ENCODE results near the gene SCYGR2. TPM values are rescaled to one million over a fixed set of nuclear protein-coding genes. Genes with fewer than 3 reads are reported as not detected.

The SCYGR2 gene
- total RNA-seq, 1 donor from 2014 or later, result not detected

DNA sequence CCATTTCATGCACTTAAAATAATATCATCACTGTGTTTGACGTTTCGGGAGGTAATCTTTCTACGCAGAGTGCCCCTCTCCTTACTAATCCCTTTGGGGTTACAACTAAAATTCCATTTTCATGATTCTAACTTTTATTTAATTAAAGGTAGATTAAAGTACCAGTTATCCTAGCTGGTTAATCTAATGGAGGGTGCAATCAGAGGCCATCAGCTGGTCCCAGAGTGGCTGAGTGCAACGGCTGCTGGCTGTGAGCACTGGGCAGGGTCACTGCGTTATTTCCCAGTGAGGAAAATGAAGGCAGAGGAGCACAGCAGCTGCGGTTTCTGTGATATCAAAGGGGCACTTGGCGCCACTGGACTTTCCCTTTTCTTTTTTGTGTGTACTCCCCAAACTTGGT lies 30.7 kb downstream of the SCYGR2 start:
- Histone ChIP-seq H3K36me3 (no peaks in the 10 kb centered on the region), H3K4me3 (no peak overlapping the region), H3K27ac (no peak overlapping the region), H3K4me1 (no peaks in the 10 kb centered on the region), H3K27me3 (no peaks in the 10 kb centered on the region), H3K9me3 (no peaks in the 10 kb centered on the region)
- intact Hi-C loops (cut with DNase I), result no loop called here
- DNase-seq (no peak), ATAC-seq (no peak)
- TF ChIP-seq, protein P1, sequence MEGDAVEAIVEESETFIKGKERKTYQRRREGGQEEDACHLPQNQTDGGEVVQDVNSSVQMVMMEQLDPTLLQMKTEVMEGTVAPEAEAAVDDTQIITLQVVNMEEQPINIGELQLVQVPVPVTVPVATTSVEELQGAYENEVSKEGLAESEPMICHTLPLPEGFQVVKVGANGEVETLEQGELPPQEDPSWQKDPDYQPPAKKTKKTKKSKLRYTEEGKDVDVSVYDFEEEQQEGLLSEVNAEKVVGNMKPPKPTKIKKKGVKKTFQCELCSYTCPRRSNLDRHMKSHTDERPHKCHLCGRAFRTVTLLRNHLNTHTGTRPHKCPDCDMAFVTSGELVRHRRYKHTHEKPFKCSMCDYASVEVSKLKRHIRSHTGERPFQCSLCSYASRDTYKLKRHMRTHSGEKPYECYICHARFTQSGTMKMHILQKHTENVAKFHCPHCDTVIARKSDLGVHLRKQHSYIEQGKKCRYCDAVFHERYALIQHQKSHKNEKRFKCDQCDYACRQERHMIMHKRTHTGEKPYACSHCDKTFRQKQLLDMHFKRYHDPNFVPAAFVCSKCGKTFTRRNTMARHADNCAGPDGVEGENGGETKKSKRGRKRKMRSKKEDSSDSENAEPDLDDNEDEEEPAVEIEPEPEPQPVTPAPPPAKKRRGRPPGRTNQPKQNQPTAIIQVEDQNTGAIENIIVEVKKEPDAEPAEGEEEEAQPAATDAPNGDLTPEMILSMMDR (IDR thresholded peaks at IDR 0.05), result no peak

DNA sequence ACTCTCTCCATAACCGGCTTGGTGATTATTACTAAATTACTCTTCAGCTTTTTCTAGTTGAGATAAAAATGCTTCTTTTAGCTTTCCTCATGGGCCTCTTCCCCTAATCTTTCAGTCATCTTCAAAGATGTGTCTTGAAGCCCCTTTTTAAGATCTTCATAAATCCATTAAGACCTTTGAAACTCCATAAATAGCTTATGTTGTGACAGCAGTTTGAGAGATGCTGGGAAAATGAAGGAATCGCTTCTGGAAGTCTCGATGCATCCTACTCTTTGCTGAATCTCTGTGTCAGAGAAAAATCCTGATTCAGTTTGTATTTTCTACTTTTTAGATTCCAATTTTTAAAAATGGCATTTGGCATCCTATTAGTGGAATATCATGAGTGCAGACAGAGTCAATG lies 31.6 kb downstream of the SCYGR2 start:
- H3K27ac ChIP-seq, result no peak overlapping the region
- DNase-seq (no peak), ATAC-seq (no peak)
- no peaks in the 10 kb centered on the region for H3K36me3 ChIP-seq
- no peak overlapping the region for H3K4me3 ChIP-seq
- TF ChIP-seq, protein P1 (IDR thresholded peaks at IDR 0.05), result no peak
- H3K4me1 ChIP-seq, result no peaks in the 10 kb centered on the region
- H3K9me3 ChIP-seq, result no peaks in the 10 kb centered on the region
- no peaks in the 10 kb centered on the region for H3K27me3 ChIP-seq
- intact Hi-C loops (cut with DNase I), result no loop called here

DNA sequence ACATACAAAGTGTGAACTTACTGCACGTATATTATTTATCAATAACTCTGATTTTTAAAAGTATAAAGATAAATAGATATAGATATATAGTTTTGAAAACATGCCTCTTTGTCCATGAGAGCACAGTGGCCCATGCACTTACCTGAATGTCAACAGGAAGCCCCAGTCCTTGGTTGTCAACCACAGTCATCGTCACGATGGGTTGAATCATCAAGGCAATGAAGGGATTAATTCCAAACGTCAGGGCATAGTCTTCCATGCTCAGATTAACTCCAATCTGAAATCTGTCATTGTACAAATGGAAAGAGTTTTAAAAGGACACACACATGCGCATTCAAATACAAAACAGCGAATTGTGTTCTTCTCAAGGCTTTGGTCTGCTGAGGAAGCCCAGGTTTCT lies 34.1 kb downstream of the SCYGR2 start:
- Histone ChIP-seq H3K4me3 (no peak overlapping the region), H3K9me3 (no peaks in the 10 kb centered on the region), H3K4me1 (no peaks in the 10 kb centered on the region), H3K27ac (no peak overlapping the region), H3K27me3 (no peaks in the 10 kb centered on the region), H3K36me3 (no peaks in the 10 kb centered on the region)
- DNase-seq, result no peak
- intact Hi-C loops (cut with DNase I), result no loop called here
- TF ChIP-seq, protein P1 (IDR thresholded peaks at IDR 0.05), result no peak
- no peak for ATAC-seq

DNA sequence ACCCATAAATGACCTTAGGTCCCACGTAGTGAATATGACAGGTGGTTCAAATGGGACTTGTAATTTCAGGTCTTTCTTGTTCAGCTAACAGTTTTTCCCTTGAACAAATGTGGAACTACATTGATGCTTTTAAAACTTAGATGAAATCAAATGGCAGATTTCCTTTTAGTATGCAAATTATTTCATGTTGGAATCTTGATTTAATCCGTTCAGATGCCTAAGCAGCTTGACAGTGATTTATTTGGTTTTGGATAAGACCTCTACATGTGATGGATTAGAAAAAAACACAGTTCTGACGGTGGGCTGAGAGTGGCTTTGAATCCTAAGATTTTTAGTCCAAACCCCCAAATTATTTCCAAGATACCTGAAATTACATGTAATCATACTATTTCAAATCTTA lies 35.5 kb downstream of the SCYGR2 start:
- TF ChIP-seq, protein P1 (IDR thresholded peaks at IDR 0.05), result no peak
- intact Hi-C loops (cut with DNase I), result no loop called here
- H3K9me3 ChIP-seq, result no peaks in the 10 kb centered on the region
- DNase-seq, result no peak
- H3K27me3 ChIP-seq, result no peaks in the 10 kb centered on the region
- no peak for ATAC-seq
- no peaks in the 10 kb centered on the region for H3K36me3 ChIP-seq
- no peaks in the 10 kb centered on the region for H3K4me1 ChIP-seq
- no peak overlapping the region for H3K27ac ChIP-seq
- no peak overlapping the region for H3K4me3 ChIP-seq

DNA sequence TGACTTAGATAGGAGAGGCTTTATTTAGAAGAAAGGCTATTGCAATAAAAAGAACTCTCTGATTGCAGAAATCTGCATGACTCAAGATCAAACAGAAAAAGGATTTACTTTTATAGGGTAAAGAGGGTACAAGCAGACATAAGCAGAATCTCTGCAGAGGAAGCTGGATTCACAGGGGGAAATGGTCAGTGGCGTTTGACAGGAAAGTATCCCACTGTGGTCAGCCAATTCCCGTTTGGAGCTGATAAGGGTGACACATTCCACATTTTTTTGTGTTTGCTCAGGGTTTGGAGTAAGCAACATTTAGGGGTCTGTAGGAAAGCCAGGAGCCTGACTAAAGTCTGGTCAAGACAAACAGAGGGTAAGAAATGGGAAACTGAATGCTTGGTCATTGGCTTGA lies 44.0 kb downstream of the SCYGR2 start:
- Histone ChIP-seq H3K27me3 (no peaks in the 10 kb centered on the region), H3K4me3 (no peak overlapping the region), H3K9me3 (no peaks in the 10 kb centered on the region), H3K36me3 (no peaks in the 10 kb centered on the region), H3K27ac (no peak overlapping the region), H3K4me1 (no peaks in the 10 kb centered on the region)
- ATAC-seq (no peak), DNase-seq (no peak)
- TF ChIP-seq, protein P1 (IDR thresholded peaks at IDR 0.05), result no peak
- intact Hi-C loops (cut with DNase I), result no loop called here

DNA sequence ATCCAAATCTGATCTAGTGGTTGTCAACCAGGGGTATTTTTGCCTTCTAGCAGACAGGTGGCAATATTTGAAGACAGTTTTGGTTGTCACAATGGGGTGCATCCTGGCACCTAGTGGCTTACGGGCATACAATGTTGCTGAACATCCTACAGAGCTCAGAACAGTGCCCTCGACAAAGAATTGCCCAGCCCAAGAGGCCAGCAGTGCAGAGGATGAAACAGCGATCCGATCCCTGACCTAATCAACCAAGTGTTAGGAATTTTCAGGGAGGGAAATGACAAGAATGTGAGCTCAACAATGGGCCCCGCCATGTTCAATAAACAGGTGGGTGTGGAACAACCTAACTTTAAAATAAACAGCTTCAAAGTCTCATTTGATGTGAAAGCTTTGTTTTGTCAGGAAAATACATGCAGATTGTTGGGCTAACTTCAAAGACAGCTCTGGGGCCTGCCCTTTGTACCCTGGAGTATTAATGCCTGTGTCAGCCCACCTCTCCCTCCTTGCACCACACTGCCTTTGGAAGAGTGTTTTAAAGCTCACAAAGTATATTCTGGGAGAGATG lies 45.4 kb downstream of the SCYGR2 start:
- Histone ChIP-seq H3K27ac (no peak overlapping the region), H3K4me3 (no peak overlapping the region), H3K36me3 (no peaks in the 10 kb centered on the region), H3K9me3 (no peaks in the 10 kb centered on the region), H3K4me1 (no peaks in the 10 kb centered on the region), H3K27me3 (no peaks in the 10 kb centered on the region)
- intact Hi-C loops (cut with DNase I), result no loop called here
- TF ChIP-seq, protein P1 (IDR thresholded peaks at IDR 0.05), result no peak
- ATAC-seq, result no peak
- DNase-seq, result no peak
